GM19238 (cell line): ENCODE results near the gene NOP10.
"Not testable (repeated sequence)": the region's sequence is repeated elsewhere in the genome, so short reads cannot be mapped to it uniquely, and the experiment has no call there.

Source experiments
- DNase-seq: peaks from one replicate; pipeline ENCODE4 v3.0.0; 2011; ENCODE audit warnings: low spot score; ENCODE audit not compliant: insufficient read length

NOP10 gene

DNA sequence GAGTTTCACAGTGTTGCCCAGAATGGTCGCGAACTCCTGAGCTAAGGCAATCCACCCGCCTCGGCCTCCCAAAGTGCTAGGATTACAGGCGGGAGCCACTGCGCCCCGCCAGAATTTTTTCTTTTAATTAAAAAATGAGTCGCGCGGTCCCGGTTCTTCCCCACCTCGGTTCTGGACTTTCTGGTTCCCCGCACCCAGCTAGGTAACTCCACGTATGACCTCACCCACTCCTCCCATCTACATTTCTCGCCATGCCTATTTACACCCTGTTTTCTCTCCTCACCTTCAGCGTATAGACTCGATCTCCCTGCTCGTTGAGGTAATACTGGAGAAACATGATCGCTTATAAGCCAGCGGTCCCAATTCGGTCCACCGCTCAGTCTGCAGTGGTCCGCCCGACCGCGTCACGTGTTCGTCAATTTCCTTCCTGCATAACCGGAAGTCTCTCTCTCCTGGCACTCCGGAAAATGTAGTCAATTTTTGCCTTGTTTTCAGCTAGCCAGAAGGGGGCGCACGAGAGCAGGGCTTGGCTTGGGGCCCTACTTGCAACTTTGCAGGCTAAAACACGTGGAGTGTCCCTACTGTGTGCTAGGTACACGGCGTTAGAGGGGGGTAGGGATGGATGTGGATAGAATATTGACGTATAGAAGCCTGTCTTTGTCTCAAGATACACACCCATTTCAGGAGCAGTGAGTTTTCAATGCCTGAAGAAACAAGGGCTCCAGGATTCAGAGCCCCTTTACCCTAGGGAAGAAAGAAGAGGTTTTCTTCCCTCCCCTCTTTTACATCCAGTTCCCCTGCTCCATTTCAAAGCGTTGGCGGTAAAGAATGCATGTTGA, at the start of gene NOP10, which contains the start of gene NUTM1:
Gene NOP10, minus strand, starts transcription at position 400 of the 839 bp plus-strand sequence. Its CDS starts 63 bp downstream, at position 337.
Gene NUTM1, plus strand, starts transcription at position 579 of the 839 bp plus-strand sequence. CDS start 382 bp downstream, outside the sequence.
- DNase-seq = peak; percentile 63

DNA sequence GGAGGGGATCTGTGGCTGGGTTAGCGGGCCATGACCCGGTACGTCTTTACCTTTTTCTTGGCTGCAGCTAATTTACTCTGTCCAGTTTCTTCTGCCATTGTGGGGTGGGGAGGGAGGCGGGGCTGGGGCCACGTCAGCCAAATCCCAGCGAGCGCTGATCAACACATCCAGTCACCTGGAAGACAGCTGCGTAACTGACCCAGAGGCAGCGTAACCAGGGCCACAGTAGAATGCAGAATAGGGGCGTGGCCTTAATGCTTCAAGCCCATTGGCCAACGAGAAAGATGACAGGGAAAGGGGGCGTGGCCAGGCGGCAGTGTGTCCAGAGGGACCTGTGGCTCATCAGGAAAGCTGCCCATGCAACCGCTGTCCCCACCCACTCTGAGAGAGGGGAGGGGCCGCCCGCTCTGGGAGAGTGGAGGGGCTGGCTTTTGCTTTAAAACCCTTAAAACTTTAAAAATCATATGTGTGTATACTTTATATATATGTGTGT, 46.7 kb upstream of the NOP10 start:
- DNase-seq = not testable (repeated sequence)

DNA sequence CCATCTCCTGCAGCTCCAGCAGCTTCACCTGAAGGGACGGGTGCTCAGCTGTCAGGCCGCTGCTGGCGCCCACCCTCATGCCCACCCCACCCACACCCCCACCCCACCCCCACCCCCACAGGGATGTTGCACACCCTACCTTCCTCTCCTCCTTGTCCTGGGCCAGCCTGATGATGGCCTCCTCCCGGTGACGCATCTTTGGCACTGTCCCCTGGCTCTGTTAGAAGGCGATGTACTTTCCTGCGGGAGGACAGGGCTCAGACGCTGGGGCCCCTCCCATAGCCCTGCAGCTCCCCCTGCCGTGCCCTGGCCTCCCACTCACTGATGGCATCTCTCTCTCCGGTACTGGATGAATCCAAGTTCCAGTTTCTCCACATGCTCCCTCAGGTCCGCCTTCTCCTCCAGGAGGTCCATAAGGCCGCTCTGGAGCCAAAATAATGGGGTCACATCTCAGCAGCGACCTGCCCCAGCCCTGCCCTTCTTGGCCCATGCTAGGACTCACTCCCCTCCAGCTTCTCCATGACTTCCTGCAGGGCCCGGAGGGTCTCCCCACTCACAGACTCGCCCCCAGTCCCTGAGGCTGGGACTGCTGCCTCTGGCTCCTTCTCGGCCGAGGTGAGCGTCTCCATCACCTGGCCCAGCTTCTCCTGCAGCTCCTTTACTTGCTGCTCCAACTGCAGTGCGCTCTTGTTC, 39.0 kb upstream of the NOP10 start:
- not testable (repeated sequence) for DNase-seq

DNA sequence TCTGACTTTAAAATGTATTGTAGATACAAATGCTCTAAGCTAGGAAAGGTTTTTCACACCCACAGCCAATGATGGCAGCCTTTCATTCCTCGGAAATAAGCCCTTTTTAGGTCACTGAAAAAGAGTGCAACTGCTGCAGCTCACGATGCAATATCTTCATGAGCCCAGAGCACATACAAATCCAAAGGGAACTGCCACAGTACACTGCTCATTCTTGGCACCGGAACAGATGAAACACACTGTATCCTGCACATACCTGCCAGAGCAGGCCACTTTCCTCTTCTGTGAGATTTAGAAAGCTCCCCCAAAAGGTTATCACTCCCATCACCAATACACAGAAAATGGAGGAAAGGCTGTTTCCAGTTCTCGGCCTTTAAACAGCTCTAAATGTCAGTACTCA, 37.6 kb upstream of the NOP10 start:
- not testable (repeated sequence) for DNase-seq

DNA sequence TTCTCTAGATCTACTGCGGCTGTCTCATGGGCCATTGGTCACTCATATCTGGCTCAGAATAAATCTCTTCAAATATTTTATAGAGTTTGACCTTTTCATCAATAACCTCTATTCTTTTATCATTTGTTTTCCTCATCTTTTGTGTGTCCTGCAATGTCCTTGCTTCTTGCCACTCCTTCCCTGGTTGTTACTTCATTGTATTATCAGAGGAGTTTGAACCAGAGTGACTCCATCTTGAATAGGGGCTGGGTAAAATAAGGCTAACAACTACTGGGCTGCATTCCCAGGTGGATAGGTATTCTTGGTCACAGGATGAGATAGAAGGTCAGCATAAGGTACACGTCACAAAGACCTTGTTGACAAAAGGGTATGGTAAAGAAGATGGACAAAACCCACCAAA, 33.9 kb upstream of the NOP10 start:
- DNase-seq = no peak

DNA sequence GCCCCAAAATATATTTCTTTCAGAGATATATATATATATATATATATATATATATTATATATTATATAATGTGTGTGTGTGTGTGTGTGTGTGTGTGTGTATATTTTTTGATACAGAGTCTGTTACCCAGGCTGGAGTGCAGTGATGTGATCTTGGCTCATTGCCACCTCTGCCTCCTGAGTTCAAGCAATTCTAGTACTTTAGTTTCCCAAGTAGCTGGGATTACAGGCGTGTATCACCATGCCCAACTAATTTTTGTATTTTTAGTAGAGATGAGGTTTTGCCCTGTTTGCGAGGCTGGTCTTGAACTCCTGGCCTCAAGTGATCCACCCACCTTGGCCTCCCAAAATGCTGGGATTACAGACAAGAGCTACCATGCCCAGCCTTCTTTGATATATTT, 32.6 kb upstream of the NOP10 start:
- DNase-seq = not testable (repeated sequence)

DNA sequence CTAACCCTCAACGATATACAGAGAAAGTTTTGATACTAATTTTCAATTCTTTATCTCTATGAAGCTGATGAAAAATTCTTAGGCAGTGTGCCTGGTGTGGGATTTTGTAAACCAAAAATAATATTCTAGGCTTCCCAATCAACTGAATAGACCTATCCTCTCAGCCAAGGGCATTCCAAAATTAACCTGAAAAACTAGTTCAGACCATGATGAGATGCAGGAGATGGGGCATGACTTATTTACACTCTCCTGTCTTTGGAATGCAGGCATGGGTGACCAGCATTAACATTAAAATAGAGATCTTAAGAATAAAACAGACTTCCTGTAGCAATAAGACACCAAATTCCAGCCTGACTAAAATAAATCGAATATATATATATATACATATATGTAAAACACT, 31.9 kb upstream of the NOP10 start:
- DNase-seq = no peak

DNA sequence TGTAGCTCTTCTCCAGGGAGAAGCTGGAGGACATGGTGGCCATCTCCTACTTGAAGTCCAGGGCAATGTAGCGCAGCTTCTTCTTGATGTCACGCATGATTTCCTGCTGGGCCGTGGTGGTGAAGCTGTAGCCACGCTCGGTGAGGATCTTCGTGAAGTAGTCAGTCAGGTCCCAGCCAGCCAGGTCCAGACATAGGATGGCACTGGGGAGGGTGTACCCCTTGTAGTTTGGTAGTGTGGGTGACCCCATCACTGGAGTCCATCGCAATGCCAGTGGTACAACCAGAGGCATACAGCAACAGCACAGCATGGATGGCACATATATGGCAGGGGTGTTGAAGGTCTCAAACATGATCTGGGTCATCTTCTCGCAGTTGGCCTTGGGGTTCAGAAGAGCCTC, 31.0 kb upstream of the NOP10 start:
- DNase-seq = no peak

DNA sequence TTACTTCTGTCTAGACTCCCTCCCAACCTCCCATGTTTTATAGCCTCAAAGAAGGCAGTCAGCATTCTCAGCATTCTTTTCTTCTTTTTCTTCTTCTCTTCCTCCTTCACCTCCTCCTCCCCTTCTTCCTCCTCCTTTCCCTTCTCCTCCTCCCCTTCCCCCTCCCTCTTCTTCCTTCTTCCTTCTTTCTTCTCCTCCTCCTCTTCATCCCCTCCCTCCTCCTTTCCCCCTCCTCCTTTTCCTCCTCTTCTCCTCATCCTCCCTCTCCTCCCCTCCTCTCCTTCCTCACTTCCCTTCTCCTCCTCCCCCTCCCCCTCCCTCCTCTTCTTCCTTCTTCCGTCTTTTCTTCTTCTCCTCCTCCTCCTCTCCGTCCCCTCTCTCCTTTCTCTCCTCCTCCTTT, 27.7 kb upstream of the NOP10 start:
- no peak for DNase-seq

DNA sequence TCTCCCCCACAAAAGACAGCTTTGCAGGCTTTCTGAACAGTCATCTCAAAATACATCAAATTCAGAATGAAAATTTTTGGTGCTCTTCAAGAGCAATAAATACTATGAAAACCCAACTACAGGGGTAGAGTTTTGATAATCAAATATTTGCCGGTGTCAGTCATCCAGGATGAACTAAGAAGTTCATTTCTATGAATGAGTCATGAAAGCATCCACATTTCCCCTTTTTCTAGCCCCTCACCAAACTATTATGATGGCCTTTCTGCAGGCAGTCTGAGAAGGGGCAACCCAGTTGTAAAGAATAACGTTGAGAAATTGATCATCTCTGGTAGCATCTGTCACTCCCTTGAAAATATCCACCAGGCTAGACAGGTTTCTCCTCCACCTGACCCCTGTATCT, 27.2 kb upstream of the NOP10 start:
- DNase-seq = no peak

DNA sequence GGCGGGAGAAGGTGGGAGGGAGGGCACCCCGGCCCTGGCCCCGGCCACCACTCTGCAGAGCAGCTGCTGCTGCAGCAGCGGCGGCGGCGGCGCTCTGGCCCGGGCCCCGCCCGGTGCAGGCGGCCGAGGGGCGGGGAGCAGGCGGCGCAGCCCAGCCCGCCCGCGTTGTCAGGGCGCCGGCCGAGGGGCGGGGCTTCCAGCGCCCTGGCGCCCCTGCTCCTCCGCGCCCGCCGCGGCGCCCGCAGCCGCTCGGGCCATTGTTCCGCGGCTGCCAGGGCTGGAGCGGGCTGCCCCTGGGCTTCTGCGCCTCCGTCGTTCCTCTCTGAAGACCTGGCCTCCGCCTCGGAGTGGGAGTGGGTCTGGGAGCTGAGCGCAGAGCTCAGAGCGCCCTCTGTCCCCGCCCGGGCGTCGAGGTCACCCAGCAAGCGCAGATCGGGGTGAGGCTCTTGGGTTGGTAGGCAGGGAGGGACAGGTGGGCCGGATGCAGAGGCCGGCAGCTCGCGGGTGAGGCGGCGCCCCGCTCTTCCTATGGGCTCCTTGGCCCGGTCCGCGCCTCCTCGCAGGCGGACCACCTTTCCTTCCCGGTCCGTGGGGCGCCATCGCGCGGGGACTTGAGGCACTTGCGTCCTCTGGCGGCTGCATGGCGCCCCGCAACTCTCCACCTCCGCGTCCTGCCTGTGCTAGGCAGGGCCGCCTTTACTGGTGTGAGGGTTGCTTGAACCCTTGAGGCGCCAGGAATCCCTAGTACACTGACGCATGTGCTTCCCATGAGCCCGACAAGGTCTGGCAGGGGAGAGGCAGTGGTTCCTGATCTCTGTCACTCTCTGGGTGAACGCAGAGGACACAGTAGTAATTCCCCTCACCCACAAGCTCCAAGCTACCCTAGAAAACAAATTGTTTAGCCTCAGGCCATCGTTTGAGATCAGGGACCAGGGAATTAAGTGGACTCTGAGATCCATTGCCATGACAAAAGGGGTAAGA, 24.5 kb upstream of the NOP10 start, which contains the start of gene LPCAT4:
Gene LPCAT4, minus strand, starts transcription at position 96 of the 981 bp plus-strand sequence. CDS start 96 bp downstream, outside the sequence.
- peak; percentile 93 for DNase-seq

DNA sequence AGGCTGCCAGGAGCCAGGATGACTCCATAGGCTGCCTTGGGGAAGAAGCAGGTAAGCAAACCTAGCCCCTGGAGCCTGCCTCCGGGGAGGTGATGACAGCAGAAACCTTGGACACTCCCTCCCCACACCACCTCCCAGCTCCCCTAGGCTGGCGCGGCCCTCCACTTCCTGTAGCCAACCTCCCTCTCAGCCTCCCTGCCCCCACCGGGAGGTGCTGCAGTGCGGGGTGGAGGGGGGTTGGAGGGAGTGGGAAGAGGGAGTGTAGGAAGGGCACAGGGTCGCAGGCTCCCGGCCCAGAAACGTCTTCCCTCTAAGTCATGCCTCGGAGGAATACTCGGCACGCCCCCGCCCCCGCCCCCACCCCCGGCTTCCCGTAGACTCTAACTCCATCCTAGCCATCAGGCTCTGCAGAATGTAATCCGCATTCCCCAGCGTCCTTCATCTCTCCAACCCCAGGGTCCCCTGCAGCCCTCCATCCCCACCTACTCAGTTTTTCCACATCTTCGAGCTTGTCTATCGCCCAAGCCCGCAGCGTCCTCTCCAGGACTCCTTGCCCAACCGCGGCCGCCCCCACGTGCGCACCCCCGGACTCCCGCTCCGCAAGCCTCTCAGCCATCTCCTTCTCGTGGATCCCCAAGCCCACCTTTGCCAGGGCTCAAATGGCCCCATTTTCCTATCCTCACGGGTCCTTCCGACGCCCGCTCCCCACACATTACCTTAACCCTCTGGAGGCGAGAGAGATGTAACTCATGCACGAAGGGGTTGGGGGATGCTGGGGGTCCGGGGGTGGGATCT, 23.5 kb upstream of the NOP10 start:
- peak; percentile 54 for DNase-seq

DNA sequence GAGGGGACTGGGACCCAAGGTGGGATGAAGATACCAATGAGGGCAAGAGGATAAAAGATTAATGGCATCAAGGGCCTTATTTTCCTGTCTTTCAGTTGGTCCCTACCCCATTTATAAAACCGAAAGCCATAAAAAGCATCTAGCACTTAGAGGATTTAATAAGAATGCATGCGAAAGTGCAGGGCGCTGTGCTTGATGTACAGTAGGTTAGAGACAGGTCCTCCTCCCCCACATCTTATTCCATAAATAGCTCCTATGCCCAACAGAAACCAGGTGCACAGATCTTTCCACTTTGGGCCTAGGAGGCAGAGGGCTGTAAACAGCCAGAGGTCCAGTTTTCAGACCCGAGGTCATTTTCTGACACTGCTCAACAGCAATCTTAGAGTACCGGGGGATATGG, 22.9 kb upstream of the NOP10 start:
- DNase-seq = no peak

DNA sequence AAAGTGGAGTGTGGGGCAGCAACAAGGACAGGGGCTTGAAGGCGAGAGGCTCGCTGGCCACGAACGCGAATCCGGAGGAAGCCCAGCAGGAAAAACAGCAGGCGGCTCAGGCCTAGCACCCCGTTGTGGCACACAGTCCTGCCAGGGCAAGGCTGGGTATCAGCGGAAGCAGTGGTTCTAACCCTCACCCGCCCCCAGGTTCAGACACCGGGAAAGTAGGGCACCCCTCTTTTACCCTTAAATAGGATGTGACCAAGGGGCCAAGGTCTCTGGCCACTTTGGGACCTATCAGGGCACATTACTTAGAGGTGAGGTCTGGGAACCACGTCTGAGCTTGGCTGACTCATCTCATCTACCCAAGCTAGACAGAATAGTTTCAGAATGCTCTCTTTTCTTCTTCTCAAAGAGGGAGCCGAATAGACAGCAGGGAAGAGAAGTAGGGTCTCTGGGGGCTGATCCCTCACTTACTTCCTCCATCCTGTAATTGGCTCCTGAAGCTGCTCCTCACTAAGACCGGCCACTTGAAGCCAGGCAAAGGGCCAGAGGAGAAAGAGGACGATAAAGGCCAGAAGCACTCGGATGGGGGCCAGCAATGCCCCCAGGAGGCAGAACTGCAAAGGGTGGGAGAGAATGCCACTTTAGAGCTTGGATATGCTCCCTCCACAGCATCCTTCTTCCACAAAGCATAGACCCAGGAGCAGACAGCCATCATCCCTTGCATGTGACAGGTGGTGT, 22.3 kb upstream of the NOP10 start:
- no peak for DNase-seq

DNA sequence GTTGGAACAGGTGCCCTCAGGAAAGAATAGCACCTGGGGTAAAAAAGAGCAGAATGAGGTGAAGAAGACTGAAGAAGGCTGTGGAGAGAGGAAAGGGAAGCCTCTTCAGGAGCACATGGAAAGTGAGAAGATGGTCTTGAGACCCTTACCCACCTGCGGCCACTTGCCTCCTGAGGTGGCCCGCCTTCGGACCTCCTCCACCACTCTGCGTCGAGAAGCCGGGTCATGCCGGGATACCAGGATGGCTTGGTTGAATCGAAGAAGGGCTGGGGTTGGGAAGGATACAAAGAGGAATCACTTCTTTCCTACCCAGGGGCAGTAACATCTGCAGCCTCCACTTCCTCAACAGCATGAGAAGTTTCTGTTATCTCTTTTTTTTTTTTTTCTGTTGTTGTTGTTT, 21.1 kb upstream of the NOP10 start:
- no peak for DNase-seq

DNA sequence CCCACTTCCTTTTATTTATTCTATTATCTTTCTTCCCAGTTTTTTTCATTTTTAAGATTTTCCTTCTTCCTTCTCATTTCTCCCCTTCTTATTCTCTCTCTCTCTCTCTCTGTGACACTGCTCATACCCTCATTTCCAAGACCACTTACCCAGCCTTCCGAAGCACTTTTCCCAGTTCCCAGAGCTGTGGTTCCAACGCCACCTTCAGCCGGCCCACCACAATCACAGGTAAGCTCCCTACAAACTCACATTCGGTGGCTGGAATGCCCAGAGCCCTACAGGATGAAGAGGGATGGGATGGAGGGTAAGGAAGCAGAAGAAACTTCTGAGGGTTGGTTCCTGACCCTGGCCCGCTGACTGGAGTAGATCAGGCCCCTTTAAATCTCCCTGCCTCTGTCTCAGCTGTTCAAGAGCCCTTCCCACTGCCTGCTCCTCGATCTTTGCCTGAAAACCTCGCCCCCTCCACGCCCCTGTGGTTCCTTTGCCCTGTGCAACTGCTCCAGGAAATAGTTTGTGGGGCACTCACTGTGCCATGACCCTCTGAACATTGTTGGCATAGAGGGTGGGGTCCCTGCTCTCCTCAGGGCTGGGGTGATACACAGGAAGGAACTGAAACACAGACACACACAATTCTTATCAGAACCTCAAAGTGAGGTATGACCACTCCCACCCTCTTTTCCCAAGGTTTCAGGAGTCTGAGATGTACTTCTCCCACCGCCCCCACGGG, 19.3 kb upstream of the NOP10 start:
- DNase-seq = no peak

DNA sequence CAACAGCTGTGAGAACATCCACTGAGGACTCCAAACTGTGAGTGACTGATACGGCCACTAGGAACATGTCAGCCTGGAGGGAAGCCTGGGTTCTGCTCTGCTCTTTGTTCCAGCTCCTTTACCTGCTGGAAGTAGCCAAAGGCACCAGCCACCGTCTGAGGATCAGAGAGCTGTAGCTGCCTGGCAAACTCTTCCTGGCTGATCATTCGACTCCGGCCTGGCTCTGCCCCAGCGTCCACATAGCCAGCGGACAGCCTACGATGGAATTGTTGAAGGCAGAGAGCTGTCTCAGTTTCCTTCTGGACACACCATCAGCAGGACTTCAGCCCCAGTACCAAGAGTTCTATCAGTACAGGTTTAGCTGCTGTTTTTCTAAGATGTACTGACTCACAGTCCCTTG, 18.3 kb upstream of the NOP10 start:
- DNase-seq = no peak

DNA sequence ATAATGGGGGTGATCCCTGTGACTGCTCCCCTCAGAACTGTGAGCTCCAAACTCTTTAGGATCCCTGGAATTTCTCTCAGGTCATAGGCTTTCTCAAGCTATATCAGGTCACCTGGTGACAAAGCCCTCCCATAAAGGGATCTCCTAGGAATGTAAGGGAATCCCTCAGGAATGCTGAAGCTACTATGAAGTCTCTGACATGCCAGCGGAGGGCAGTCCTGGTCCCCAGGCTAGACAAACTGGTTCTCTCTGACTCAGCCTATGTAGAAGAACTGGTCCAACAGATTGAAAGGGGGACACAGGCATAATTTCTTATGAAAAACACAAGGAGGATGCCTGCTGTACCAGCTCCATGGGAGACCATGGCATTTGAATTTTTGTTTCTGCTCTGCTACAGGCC, 17.4 kb upstream of the NOP10 start:
- no peak for DNase-seq

DNA sequence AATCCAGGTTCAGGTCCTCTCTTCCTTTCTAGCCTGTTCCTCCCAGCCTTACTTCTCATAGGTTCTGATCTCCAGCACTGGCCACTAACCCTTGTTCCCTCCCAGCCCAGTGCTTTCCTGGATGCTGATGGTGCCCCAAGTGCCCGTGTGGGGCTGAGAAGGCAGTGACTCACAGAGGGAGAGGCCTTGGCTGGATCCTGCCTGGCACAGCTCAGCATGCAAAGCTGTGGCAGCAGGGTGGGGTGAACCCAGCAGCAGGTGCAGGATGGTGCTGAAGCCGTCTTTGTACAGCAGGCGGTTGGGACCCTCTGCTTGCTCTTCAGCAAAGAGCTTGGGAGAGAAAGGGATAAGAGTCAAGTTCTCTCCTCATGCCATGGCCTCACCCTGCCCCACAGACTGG, 16.5 kb upstream of the NOP10 start:
- no peak for DNase-seq
